Measurements from ENCODE around the gene KLHDC1. TPM values are rescaled to one million over a fixed set of nuclear protein-coding genes. Genes with fewer than 3 reads are reported as not detected.

The KLHDC1 gene
- total RNA-seq, 2 experiments from 2014 or later = 9.8 to 11.8 TPM

- H3K4me1 ChIP-seq (ENCODE audit: insufficient read depth, low read length) = no peaks in the 10 kb centered on the region
- peaks cover 5% of the 10 kb centered on the region for H3K4me1 Mint-ChIP-seq (ENCODE audit: low read depth)
- no peak for TF ChIP-seq CTCF (IDR thresholded peaks at IDR 0.05)
- H3K27me3 Mint-ChIP-seq = no peaks in the 10 kb centered on the region
- ChIA-PET CTCF (interaction anchor here (1.5 kb wide), 1 partner anchor 43 kb away, joined by 4 read pairs; no protein-coding TSS in a partner anchor), POLR2A (interaction anchor here (3.3 kb wide), 1 partner anchor 15 kb away, joined by 22 read pairs; the partner anchor contains the start of gene KLHDC2)
- peaks cover 98% of the 10 kb centered on the region for H3K36me3 Mint-ChIP-seq (ENCODE audit: low read depth)
- DNase-seq (no peak), ATAC-seq (ENCODE audit: poor library complexity) (no peak)
- H3K27ac ChIP-seq (ENCODE audit: low read depth in 1 of 2, low read length in 2 of 2) = no peak overlapping the region
- H3K36me3 ChIP-seq (ENCODE audit: insufficient read depth, low read length) = peaks cover 88% of the 10 kb centered on the region
- intact Hi-C loops (cut with DNase I, micrococcal nuclease) = loop anchor here in 1 of 2 experiments (2.0 to 10.0 kb wide), 2 partner anchors 17 to 51 kb away; no protein-coding TSS in a partner anchor
- H3K4me3 Mint-ChIP-seq = no peak overlapping the region
- H3K9me3 Mint-ChIP-seq = no peaks in the 10 kb centered on the region
- no peaks in the 10 kb centered on the region for H3K9me3 ChIP-seq (ENCODE audit: control insufficient read depth in 1 of 2, insufficient read depth in 1 of 2, low read length in 2 of 2)
- no peak overlapping the region for H3K4me3 ChIP-seq (ENCODE audit: low read length)
- no peak overlapping the region for H3K27ac Mint-ChIP-seq
- H3K27me3 ChIP-seq (ENCODE audit: control insufficient read depth in 1 of 2, insufficient read depth in 2 of 2, low read length in 2 of 2) = no peaks in the 10 kb centered on the region
Measured at GRCh38 chr14:49783394-49784014, 90.6 kb downstream of the KLHDC1 start.

DNA sequence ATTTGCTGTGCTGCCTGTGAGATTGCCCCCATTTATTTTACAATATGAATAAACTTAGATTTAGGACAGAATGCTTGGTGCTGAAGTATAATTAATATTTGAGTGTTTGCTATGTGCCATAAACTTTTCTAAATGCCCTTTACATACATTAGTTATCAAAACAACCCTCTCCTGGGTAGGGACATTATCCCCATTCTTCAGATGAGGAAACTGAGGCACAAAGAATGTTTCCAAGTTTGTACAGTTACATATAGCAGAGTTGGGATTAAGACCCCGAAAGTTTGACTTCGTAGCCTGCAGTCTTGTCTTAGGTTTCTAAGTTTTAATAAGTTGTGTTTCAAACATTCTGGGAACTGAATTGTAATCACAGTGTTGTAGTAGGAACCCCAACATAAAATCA is 93.4 kb downstream of the KLHDC1 start:
- CTCF ChIA-PET = no interaction called here
- H3K27me3 Mint-ChIP-seq = no peaks in the 10 kb centered on the region
- DNase-seq (no peak), ATAC-seq (ENCODE audit: poor library complexity) (no peak)
- POLR2A ChIA-PET = no interaction called here
- Histone ChIP-seq H3K4me3 (ENCODE audit: low read length) (no peak overlapping the region), H3K36me3 (ENCODE audit: insufficient read depth, low read length) (peaks cover 86% of the 10 kb centered on the region), H3K9me3 (ENCODE audit: control insufficient read depth in 1 of 2, insufficient read depth in 1 of 2, low read length in 2 of 2) (no peaks in the 10 kb centered on the region), H3K27ac (ENCODE audit: low read depth in 1 of 2, low read length in 2 of 2) (no peak overlapping the region), H3K27me3 (ENCODE audit: control insufficient read depth in 1 of 2, insufficient read depth in 2 of 2, low read length in 2 of 2) (no peaks in the 10 kb centered on the region), H3K4me1 (ENCODE audit: insufficient read depth, low read length) (no peaks in the 10 kb centered on the region)
- no peak overlapping the region for H3K27ac Mint-ChIP-seq
- intact Hi-C loops (cut with DNase I, micrococcal nuclease) = loop anchor here in 1 of 2 experiments (10.0 kb wide), 1 partner anchor 48 kb away; no protein-coding TSS in a partner anchor
- peaks cover 5% of the 10 kb centered on the region for H3K4me1 Mint-ChIP-seq (ENCODE audit: low read depth)
- H3K4me3 Mint-ChIP-seq = no peak overlapping the region
- TF ChIP-seq CTCF (IDR thresholded peaks at IDR 0.05) = no peak
- H3K9me3 Mint-ChIP-seq = no peaks in the 10 kb centered on the region
- peaks cover 96% of the 10 kb centered on the region for H3K36me3 Mint-ChIP-seq (ENCODE audit: low read depth)

GRCh38 chr14:49792618-49793017 is 99.7 kb downstream of the KLHDC1 start:
- no peak for TF ChIP-seq CTCF (IDR thresholded peaks at IDR 0.05)
- Mint-ChIP-seq H3K27ac (peak overlapping the region; percentile 32), H3K9me3 (no peaks in the 10 kb centered on the region), H3K36me3 (ENCODE audit: low read depth) (peaks cover 95% of the 10 kb centered on the region), H3K4me3 (no peak overlapping the region), H3K4me1 (ENCODE audit: low read depth) (no peaks in the 10 kb centered on the region), H3K27me3 (no peaks in the 10 kb centered on the region)
- no peak overlapping the region for H3K27ac ChIP-seq (ENCODE audit: low read depth in 1 of 2, low read length in 2 of 2)
- H3K4me3 ChIP-seq (ENCODE audit: low read length) = no peak overlapping the region
- DNase-seq (no peak), ATAC-seq (ENCODE audit: poor library complexity) (no peak)
- ChIA-PET POLR2A (no interaction called here), CTCF (no interaction called here)
- no peaks in the 10 kb centered on the region for H3K27me3 ChIP-seq (ENCODE audit: control insufficient read depth in 1 of 2, insufficient read depth in 2 of 2, low read length in 2 of 2)
- peaks cover 92% of the 10 kb centered on the region for H3K36me3 ChIP-seq (ENCODE audit: insufficient read depth, low read length)
- H3K9me3 ChIP-seq (ENCODE audit: control insufficient read depth in 1 of 2, insufficient read depth in 1 of 2, low read length in 2 of 2) = no peaks in the 10 kb centered on the region
- H3K4me1 ChIP-seq (ENCODE audit: insufficient read depth, low read length) = no peaks in the 10 kb centered on the region
- intact Hi-C loops (cut with DNase I, micrococcal nuclease) = no loop called here

Data from CD4-positive, alpha-beta T cell (primary cell).